ENCODE measurements around the gene AMN1. TPM values are rescaled to one million over a fixed set of nuclear protein-coding genes. Genes with fewer than 3 reads are reported as not detected.

AMN1 gene
- total and polyA plus RNA-seq, 2 of the 13 experiments (the other 11 are each of a cell fraction or from before 2014, with no cell fraction given), result 7.5 to 26.5 TPM

- no peaks in the 10 kb centered on the region for H3K27me3 ChIP-seq (ENCODE audit: control insufficient read depth in 1 of 2, insufficient read depth in 2 of 2, low read length in 2 of 2)
- no peak for DNase-seq (ENCODE audit: low spot score)
- ChIA-PET CTCF (ENCODE audit: low intra/inter-chr PET ratio, low total read pairs) (no interaction called here), POLR2A (no interaction called here)
- H3K27ac ChIP-seq (ENCODE audit: extremely low read length, insufficient read depth, low read length), result no peak overlapping the region
- TF ChIP-seq TOPORS (CRISPR knock-in tag; IDR thresholded peaks at IDR 0.05), result no peak
- no peak for TF ChIP-seq THYN1 (CRISPR knock-in tag; IDR thresholded peaks at IDR 0.05; ENCODE audit: borderline replicate concordance, low read depth)
- TF ChIP-seq, protein P1, sequence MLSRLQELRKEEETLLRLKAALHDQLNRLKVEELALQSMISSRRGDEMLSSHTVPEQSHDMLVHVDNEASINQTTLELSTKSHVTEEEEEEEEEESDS (CRISPR knock-in tag; IDR thresholded peaks at IDR 0.05; ENCODE audit: borderline replicate concordance), result no peak
- TF ChIP-seq ZNF318 (CRISPR knock-in tag; IDR thresholded peaks at IDR 0.05), result no peak
- no peak for TF ChIP-seq SALL1 (CRISPR knock-in tag; IDR thresholded peaks at IDR 0.05)
- no peak for TF ChIP-seq STAG1 (CRISPR knock-in tag; IDR thresholded peaks at IDR 0.05)
- H3K36me3 ChIP-seq (replicated peaks in 1 of 2; ENCODE audit: control insufficient read depth in 1 of 2, insufficient read depth in 2 of 2, low read length in 2 of 2), result no peaks in the 10 kb centered on the region
- H3K4me3 ChIP-seq (replicated peaks in 1 of 3; ENCODE audit: insufficient read depth in 1 of 3, low read depth in 2 of 3, low read length in 3 of 3), result no peak overlapping the region
- FAIRE-seq, result no peak
- in situ Hi-C loops (cut with HindIII; ENCODE audit: extremely low pct_ligation_motif_present, low pct_unique_long_range_greater_than_20kb), result no loop called here
- H2AFZ ChIP-seq (ENCODE audit: low read length), result no peak overlapping the region
- intact Hi-C loops (cut with micrococcal nuclease; ENCODE audit: unreplicated experiment), result loop anchor here (10.0 kb wide), 1 partner anchor 52 kb away; no protein-coding TSS in a partner anchor
- BruUV-seq (replicated peaks), result no TSS peak
- H3K9ac ChIP-seq (ENCODE audit: insufficient read depth, low read depth, low read length), result no peak overlapping the region
- H3K79me2 ChIP-seq (ENCODE audit: insufficient read depth, low read length), result peaks cover 4% of the 10 kb centered on the region
- H4K20me1 ChIP-seq (ENCODE audit: insufficient read depth, low read length), result no peaks in the 10 kb centered on the region
- no peak for ATAC-seq
- H3K4me1 ChIP-seq (ENCODE audit: insufficient read depth, low read length), result peaks cover 39% of the 10 kb centered on the region
- 92% methylated on average over 2 of the region's 2 CpGs for whole genome bisulfite sequencing (ENCODE audit: low lambda C conversion rate)
- H3K4me2 ChIP-seq (ENCODE audit: low read depth, low read length), result no peak overlapping the region
- no peaks in the 10 kb centered on the region for H3K9me3 ChIP-seq (ENCODE audit: low read length)
Measured at GRCh38 chr12:31722580-31722979, 6.2 kb downstream of the AMN1 start.

Measured in HepG2 (cell line).